ENCODE data around the gene SKI.

The SKI gene

GRCh38 chr1:2194319-2194897 lies 33.7 kb upstream of the SKI start, which contains the start of gene FAAP20:
TSS of gene FAAP20 (minus strand) at chr1:2194772. CDS start at chr1:2194749, 23 bp downstream.
- DNase-seq (ENCODE audit: low read depth): peak; percentile 51

- peak; percentile 73 for DNase-seq (ENCODE audit: low read depth)
These were observed 33.0 kb upstream of the SKI start for GRCh38 chr1:2194898-2195673.

GRCh38 chr1:2195785-2196184 lies 32.3 kb upstream of the SKI start:
- DNase-seq (ENCODE audit: low read depth): no peak

- no peak for DNase-seq (ENCODE audit: low read depth)
These were observed 31.0 kb upstream of the SKI start for GRCh38 chr1:2196901-2197638.

- DNase-seq (ENCODE audit: low read depth): no peak
These were observed 30.4 kb upstream of the SKI start for GRCh38 chr1:2197707-2198165.

GRCh38 chr1:2198571-2198970 lies 29.5 kb upstream of the SKI start:
- no peak for DNase-seq (ENCODE audit: low read depth)

- DNase-seq (ENCODE audit: low read depth): peak; percentile 62
These were observed 28.9 kb upstream of the SKI start for GRCh38 chr1:2199042-2199810.

GRCh38 chr1:2200308-2200943 lies 27.7 kb upstream of the SKI start:
- no peak for DNase-seq (ENCODE audit: low read depth)

- no peak for DNase-seq (ENCODE audit: low read depth)
These were observed 27.1 kb upstream of the SKI start for GRCh38 chr1:2201062-2201461.

GRCh38 chr1:2202008-2202575 lies 26.0 kb upstream of the SKI start:
- no peak for DNase-seq (ENCODE audit: low read depth)

- DNase-seq (ENCODE audit: low read depth): no peak
These were observed 25.1 kb upstream of the SKI start for GRCh38 chr1:2202843-2203601.

- DNase-seq (ENCODE audit: low read depth): no peak
These were observed 24.3 kb upstream of the SKI start for GRCh38 chr1:2203671-2204414.

- DNase-seq (ENCODE audit: low read depth): no peak
These were observed 23.5 kb upstream of the SKI start for GRCh38 chr1:2204415-2205190.

GRCh38 chr1:2205191-2205952 lies 22.7 kb upstream of the SKI start:
- DNase-seq (ENCODE audit: low read depth): peak; percentile 91

- DNase-seq (ENCODE audit: low read depth): no peak
These were observed 21.2 kb upstream of the SKI start for GRCh38 chr1:2206813-2207487.

GRCh38 chr1:2208309-2209239 lies 19.5 kb upstream of the SKI start:
- no peak for DNase-seq (ENCODE audit: low read depth)

All from stimulated activated CD8-positive, alpha-beta memory T cell treated with anti-CD3 and anti-CD28 coated beads, Interleukin-12 subunit alpha, Interleukin-12 subunit beta, amount 100 ng/mL, for 1 hour (primary cell).